Mammary microvascular endothelial cell (primary cell): ENCODE results near the gene ERCC8. TPM values are rescaled to one million over a fixed set of nuclear protein-coding genes. Genes with fewer than 3 reads are reported as not detected.

Experiments
- total RNA-seq: library from RNA; depleted of rRNA; stranded (reverse); fragments of >200 nt; gene quantifications from 2 replicates; pipeline ENCODE4 v1.2.3, GENCODE V29; 2015

Gene ERCC8, protein sequence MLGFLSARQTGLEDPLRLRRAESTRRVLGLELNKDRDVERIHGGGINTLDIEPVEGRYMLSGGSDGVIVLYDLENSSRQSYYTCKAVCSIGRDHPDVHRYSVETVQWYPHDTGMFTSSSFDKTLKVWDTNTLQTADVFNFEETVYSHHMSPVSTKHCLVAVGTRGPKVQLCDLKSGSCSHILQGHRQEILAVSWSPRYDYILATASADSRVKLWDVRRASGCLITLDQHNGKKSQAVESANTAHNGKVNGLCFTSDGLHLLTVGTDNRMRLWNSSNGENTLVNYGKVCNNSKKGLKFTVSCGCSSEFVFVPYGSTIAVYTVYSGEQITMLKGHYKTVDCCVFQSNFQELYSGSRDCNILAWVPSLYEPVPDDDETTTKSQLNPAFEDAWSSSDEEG
- 13.2 and 16.3 TPM in 2 replicates for total RNA-seq

DNA sequence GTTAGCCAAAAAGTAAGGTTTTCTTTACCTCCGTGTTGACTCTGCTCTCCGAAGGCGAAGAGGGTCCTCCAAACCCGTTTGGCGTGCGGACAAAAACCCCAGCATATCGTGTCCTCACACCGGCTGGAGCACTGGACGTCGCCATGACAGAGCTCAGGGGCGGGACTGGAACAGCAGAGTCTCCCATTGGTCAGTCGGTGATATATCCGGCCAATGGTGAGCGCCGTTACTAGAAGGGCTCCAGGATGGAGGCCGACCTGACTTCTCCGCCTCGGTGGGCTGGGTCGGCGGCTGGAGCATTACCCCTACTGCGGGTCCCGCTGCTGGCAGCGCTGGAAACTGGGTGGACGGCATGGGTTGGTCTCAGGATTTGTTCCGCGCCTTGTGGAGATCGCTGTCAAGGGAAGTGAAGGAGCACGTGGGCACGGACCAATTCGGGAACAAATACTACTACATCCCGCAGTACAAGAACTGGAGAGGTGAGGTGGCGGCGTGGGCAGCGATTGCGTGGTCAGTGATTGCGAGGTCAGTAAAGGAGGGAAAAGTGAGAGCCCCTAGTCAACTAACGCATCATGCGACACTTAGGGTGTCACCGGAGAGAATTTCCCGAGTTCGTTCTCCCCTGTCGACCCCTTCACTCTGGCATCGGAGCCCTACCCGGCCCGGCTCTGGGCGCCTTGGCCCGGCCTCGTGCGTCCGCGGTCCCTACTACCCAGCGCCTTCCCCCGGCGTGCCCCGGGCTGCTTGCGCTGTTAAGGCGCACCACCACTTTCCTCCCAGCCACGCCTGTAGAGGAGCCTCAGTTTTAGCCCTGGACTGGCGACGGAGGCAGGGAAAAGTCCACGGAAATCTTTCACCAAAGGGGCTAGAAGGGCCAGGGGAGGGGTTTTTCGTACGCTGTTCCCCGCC lies at the start of gene ERCC8, which contains the start of gene NDUFAF2:
ERCC8 (minus strand) TSS at position 167 of the 909 bp plus-strand sequence; CDS start at position 105, 62 bp downstream.
NDUFAF2 (plus strand) TSS at position 302 of the 909 bp plus-strand sequence; CDS start at position 353, 51 bp downstream.

DNA sequence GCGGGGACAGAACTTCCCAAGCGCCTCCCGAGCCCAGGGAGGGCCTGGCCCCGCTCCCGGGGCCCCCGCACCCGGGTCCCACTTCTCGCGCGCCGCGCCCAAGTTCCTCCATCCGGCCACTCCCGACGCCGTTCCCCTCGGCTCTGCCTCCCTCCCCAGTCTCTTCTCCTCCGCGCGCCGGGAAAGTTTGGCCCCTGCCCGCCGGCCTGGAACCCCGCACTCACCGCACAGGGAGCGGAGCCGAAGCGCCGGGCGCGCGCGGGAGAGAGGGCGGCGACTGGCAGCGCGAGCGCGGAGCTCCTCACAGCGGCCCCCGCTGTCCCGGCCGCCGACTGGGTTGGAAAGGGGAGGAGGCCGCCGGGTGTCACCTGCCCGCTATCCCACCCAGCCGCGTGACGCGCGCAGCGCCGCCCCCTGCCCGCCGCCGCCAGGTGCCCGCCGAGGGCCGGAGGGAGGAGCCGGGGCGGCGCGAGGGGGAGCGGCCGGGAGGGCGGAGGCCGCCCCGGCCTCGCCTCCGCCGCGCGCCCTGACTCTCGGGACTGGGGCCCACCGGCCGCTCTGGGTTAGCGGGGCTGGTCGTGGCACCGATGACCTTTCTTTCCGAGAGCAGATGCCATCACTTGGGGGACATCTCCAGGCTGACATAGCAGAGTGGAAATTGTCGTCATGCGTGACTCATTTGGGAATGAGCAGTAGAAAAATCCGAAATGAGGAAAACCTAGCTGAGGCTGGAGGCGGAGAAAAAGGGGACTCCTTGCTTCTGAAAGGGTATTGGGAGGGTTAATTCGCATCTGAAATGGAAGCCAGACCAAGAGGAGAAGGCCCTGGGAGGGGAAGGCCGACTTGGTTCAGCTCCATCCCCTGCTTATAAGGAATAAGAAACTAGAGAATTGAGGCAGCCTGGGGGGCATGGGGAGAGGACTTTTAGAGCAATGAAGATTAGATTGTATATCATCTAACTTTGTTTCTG lies 100.6 kb downstream of the ERCC8 start, which contains the start of gene ELOVL7:
ELOVL7 (minus strand) TSS at position 334 of the 970 bp plus-strand sequence. CDS start 56,872 bp downstream, outside the sequence.

Other genes with a start within 250 kb of the ERCC8 start
- gene DEPDC1B, start 244.9 kb downstream of the ERCC8 start, total RNA-seq = 17.4 and 19.1 TPM in 2 replicates
- gene ELOVL7, start 100.8 kb downstream of the ERCC8 start, total RNA-seq = 1.6 and 2.5 TPM in 2 replicates
- gene NDUFAF2, start 135 bp upstream of the ERCC8 start, total RNA-seq = 31.5 and 44.9 TPM in 2 replicates
- 31.2 and 37.6 TPM in 2 replicates for gene SMIM15, start 217.4 kb upstream of the ERCC8 start, total RNA-seq